Suprapubic skin (tissue), 4 donors: Measurements from ENCODE around the gene MICU1. TPM values are rescaled to one million over a fixed set of nuclear protein-coding genes. Genes with fewer than 3 reads are reported as not detected.

Experiments
- DNase-seq, 2 donors: peaks; one replicate each; pipeline ENCODE4 v3.0.0-alpha.2; 2019; ENCODE audit warnings: low spot score in 2 of 2
- H3K27ac ChIP-seq: fragments of 200-600 bp; sonication (generic); one replicate; pipeline ENCODE4 v1.5.1; 2019
- H3K27me3 ChIP-seq: fragments of 200-600 bp; sonication (generic); one replicate; pipeline ENCODE4 v1.5.1; 2019
- H3K36me3 ChIP-seq: fragments of 200-600 bp; sonication (generic); one replicate; pipeline ENCODE4 v1.5.1; 2019
- H3K4me1 ChIP-seq: fragments of 200-600 bp; sonication (generic); one replicate; pipeline ENCODE4 v1.5.1; 2019
- H3K4me3 ChIP-seq: fragments of 200-600 bp; sonication (generic); one replicate; pipeline ENCODE4 v1.5.1; 2019; ENCODE audit warnings: mild to moderate bottlenecking
- H3K9me3 ChIP-seq: fragments of 200-600 bp; sonication (generic); one replicate; pipeline ENCODE4 v1.5.1; 2019
- CTCF ChIP-seq, 2 donors: fragments of 200-600 bp in 1 of 2; fragments of 450-650 bp in 1 of 2; sonication (generic) in 1 of 2; IDR thresholded peaks; one replicate each; pipeline ENCODE4 v1.5.1; 2016 to 2019; ENCODE audit warnings: antibody characterized with exemption in 2 of 2, mild to moderate bottlenecking in 1 of 2, moderate library complexity in 1 of 2
- EP300 ChIP-seq: sonication (generic); formaldehyde crosslinking; IDR thresholded peaks from one replicate; pipeline ENCODE4 v1.6.1; 2017; ENCODE audit warnings: antibody characterized with exemption
- POLR2A ChIP-seq, 2 donors: fragments of 450-650 bp; IDR thresholded peaks; one replicate each; pipeline ENCODE4 v1.6.1; 2017; ENCODE audit warnings: antibody characterized with exemption in 2 of 2, mild to moderate bottlenecking in 2 of 2, moderate library complexity in 2 of 2
- POLR2AphosphoS5 ChIP-seq, 3 donors: sonication (generic); formaldehyde crosslinking; IDR thresholded peaks; one replicate each; pipeline ENCODE4 v1.6.1; 2017; ENCODE audit warnings: antibody characterized with exemption in 3 of 3
- WGBS: methylation state at CpG from one replicate; pipeline ENCODE4 v1.1.5; 2018; 5-methylcytosine and 5-hydroxymethylcytosine counted together
- total RNA-seq, 4 donors: library from RNA; depleted of rRNA; stranded (reverse); fragments of >200 nt; gene quantifications; one replicate each; pipeline ENCODE4 v1.1.0, GENCODE V29; 2016

MICU1 gene
- total RNA-seq, 4 donors from 2014 or later = 34.1 to 37.6 (median 35.6) TPM

GRCh38 chr10:72419241-72419640 lies 206.6 kb downstream of the MICU1 start:
- DNase-seq = no peak
- peaks cover 28% of the 10 kb centered on the region for H3K36me3 ChIP-seq
- TF ChIP-seq CTCF (IDR thresholded peaks at IDR 0.05) (no peak), POLR2AphosphoS5 (IDR thresholded peaks at IDR 0.05) (no peak), POLR2A (IDR thresholded peaks at IDR 0.05) (no peak), EP300 (no peak)

GRCh38 chr10:72418679-72419078 lies 207.2 kb downstream of the MICU1 start:
- no peaks in the 10 kb centered on the region for H3K27me3 ChIP-seq
- H3K36me3 ChIP-seq = peaks cover 31% of the 10 kb centered on the region
- H3K27ac ChIP-seq = no peak overlapping the region
- no peak for TF ChIP-seq CTCF (IDR thresholded peaks at IDR 0.05)
- TF ChIP-seq EP300 = no peak
- no peak for TF ChIP-seq POLR2A (IDR thresholded peaks at IDR 0.05)
- TF ChIP-seq POLR2AphosphoS5 (IDR thresholded peaks at IDR 0.05) = no peak
- H3K9me3 ChIP-seq = no peaks in the 10 kb centered on the region
- 90% methylated on average over 3 of the region's 3 CpGs for WGBS
- no peak overlapping the region for H3K4me3 ChIP-seq
- no peak for DNase-seq
- H3K4me1 ChIP-seq = no peaks in the 10 kb centered on the region

More at GRCh38 chr10:72419241-72419640, 206.6 kb downstream of the MICU1 start:
- Histone ChIP-seq H3K4me3 (no peak overlapping the region), H3K4me1 (no peaks in the 10 kb centered on the region), H3K27me3 (no peaks in the 10 kb centered on the region), H3K9me3 (no peaks in the 10 kb centered on the region), H3K27ac (no peak overlapping the region)
- WGBS = 97% methylated on average over 2 of the region's 2 CpGs

GRCh38 chr10:72417971-72418370 lies 207.9 kb downstream of the MICU1 start:
- Histone ChIP-seq H3K4me1 (no peaks in the 10 kb centered on the region), H3K4me3 (no peak overlapping the region), H3K36me3 (peaks cover 35% of the 10 kb centered on the region), H3K27ac (no peak overlapping the region), H3K27me3 (no peaks in the 10 kb centered on the region), H3K9me3 (no peaks in the 10 kb centered on the region)
- WGBS = 100% methylated on average over 1 of the region's 1 CpG
- TF ChIP-seq POLR2A (IDR thresholded peaks at IDR 0.05) (no peak), POLR2AphosphoS5 (IDR thresholded peaks at IDR 0.05) (no peak), EP300 (no peak)
- no peak for DNase-seq

GRCh38 chr10:72416661-72417060 lies 209.2 kb downstream of the MICU1 start:
- H3K27me3 ChIP-seq = no peaks in the 10 kb centered on the region
- H3K4me3 ChIP-seq = no peak overlapping the region
- no peak overlapping the region for H3K27ac ChIP-seq
- WGBS = 91% methylated on average over 4 of the region's 4 CpGs
- no peak for DNase-seq
- peaks cover 24% of the 10 kb centered on the region for H3K36me3 ChIP-seq
- H3K9me3 ChIP-seq = no peaks in the 10 kb centered on the region
- TF ChIP-seq CTCF (IDR thresholded peaks at IDR 0.05) (no peak), EP300 (no peak), POLR2A (IDR thresholded peaks at IDR 0.05) (no peak), POLR2AphosphoS5 (IDR thresholded peaks at IDR 0.05) (no peak)
- no peaks in the 10 kb centered on the region for H3K4me1 ChIP-seq

GRCh38 chr10:72414642-72415041 lies 211.2 kb downstream of the MICU1 start:
- H3K9me3 ChIP-seq = no peaks in the 10 kb centered on the region
- H3K27me3 ChIP-seq = no peaks in the 10 kb centered on the region
- no peak for DNase-seq
- no peak overlapping the region for H3K4me3 ChIP-seq
- WGBS = 95% methylated on average over 3 of the region's 3 CpGs
- peaks cover 9% of the 10 kb centered on the region for H3K36me3 ChIP-seq
- TF ChIP-seq POLR2AphosphoS5 (IDR thresholded peaks at IDR 0.05) (no peak), EP300 (no peak), CTCF (IDR thresholded peaks at IDR 0.05) (no peak), POLR2A (IDR thresholded peaks at IDR 0.05) (no peak)
- no peaks in the 10 kb centered on the region for H3K4me1 ChIP-seq
- no peak overlapping the region for H3K27ac ChIP-seq

- TF ChIP-seq POLR2A (IDR thresholded peaks at IDR 0.05) (no peak), CTCF (IDR thresholded peaks at IDR 0.05) (no peak), POLR2AphosphoS5 (IDR thresholded peaks at IDR 0.05) (no peak), EP300 (no peak)
These were observed 216.7 kb downstream of the MICU1 start for GRCh38 chr10:72409167-72409566.

More at GRCh38 chr10:72409167-72409566, 216.7 kb downstream of the MICU1 start:
- Histone ChIP-seq H3K27ac (no peak overlapping the region), H3K9me3 (no peaks in the 10 kb centered on the region), H3K4me3 (no peak overlapping the region), H3K27me3 (no peaks in the 10 kb centered on the region), H3K4me1 (no peaks in the 10 kb centered on the region), H3K36me3 (peaks cover 18% of the 10 kb centered on the region)
- no peak for DNase-seq
- 89% methylated on average over 1 of the region's 1 CpG for WGBS
